NCI-H82 (cell line): Measurements from ENCODE around the gene TUB.

Source experiments
- DNase-seq: peaks from one replicate; lab custom pipeline; 2025; lab: John Stamatoyannopoulos, UW

TUB gene

GRCh38 chr11:8069771-8070170, 11.2 kb upstream of the TUB start:
- DNase-seq = no peak

GRCh38 chr11:8070417-8071115, 10.4 kb upstream of the TUB start:
- peak; percentile 50 for DNase-seq

- DNase-seq = no peak
Observed at GRCh38 chr11:8071616-8072581, 9.1 kb upstream of the TUB start.

- DNase-seq = no peak
Observed at GRCh38 chr11:8075119-8075726, 5.8 kb upstream of the TUB start.

GRCh38 chr11:8079111-8079675, 1.8 kb upstream of the TUB start:
- DNase-seq = no peak

- DNase-seq = no peak
Observed at GRCh38 chr11:8080069-8080670, 841 bp upstream of the TUB start.

GRCh38 chr11:8081591-8082250, 710 bp downstream of the TUB start:
- peak; percentile 40 for DNase-seq

- peak; percentile 70 for DNase-seq
Observed at GRCh38 chr11:8082391-8083087, 1.5 kb downstream of the TUB start.

- peak; percentile 69 for DNase-seq
Observed at GRCh38 chr11:8083088-8083395, 2.0 kb downstream of the TUB start.

GRCh38 chr11:8083871-8084281, 2.9 kb downstream of the TUB start:
- peak; percentile 30 for DNase-seq

GRCh38 chr11:8084352-8084751, 3.3 kb downstream of the TUB start:
- no peak for DNase-seq

- no peak for DNase-seq
Observed at GRCh38 chr11:8085011-8085645, 4.1 kb downstream of the TUB start.

- DNase-seq = no peak
Observed at GRCh38 chr11:8086001-8086479, 5.0 kb downstream of the TUB start.

GRCh38 chr11:8086571-8086970, 5.6 kb downstream of the TUB start:
- DNase-seq = no peak

- no peak for DNase-seq
Observed at GRCh38 chr11:8087185-8087584, 6.2 kb downstream of the TUB start.

GRCh38 chr11:8087756-8088155, 6.7 kb downstream of the TUB start:
- DNase-seq = no peak

- no peak for DNase-seq
Observed at GRCh38 chr11:8089791-8090510, 8.9 kb downstream of the TUB start.

GRCh38 chr11:8090756-8091155, 9.7 kb downstream of the TUB start:
- DNase-seq = peak; percentile 74

GRCh38 chr11:8091721-8092120, 10.7 kb downstream of the TUB start:
- DNase-seq = no peak
